Left lung (tissue), 10 donors: Measurements from ENCODE around the gene RBPMS2. TPM values are rescaled to one million over a fixed set of nuclear protein-coding genes. Genes with fewer than 3 reads are reported as not detected.

Experiments used
- ATAC-seq: fragments of 200-7000 bp; cut with Tn5 transposase; one replicate; pipeline ENCODE4 v1.9.1; 2020; ENCODE audit warnings: moderate library complexity
- DNase-seq, 4 donors: peaks; one replicate each; pipeline ENCODE4 v3.0.0-alpha.2; 2013 to 2020
- H3K27ac ChIP-seq, 2 donors: fragments of 200-600 bp; sonication (generic) in 1 of 2; one replicate each; pipeline versions ENCODE4 v1.5.0 to v1.8.0; 2020 to 2021
- H3K27me3 ChIP-seq, 2 donors: fragments of 200-600 bp; sonication (generic) in 1 of 2; one replicate each; pipeline versions ENCODE4 v1.5.0 to v1.8.0; 2020 to 2021
- H3K36me3 ChIP-seq, 2 donors: fragments of 200-600 bp; sonication (generic) in 1 of 2; one replicate each; pipeline versions ENCODE4 v1.5.0 to v1.8.0; 2020 to 2021
- H3K4me1 ChIP-seq, 2 donors: fragments of 200-600 bp; one replicate each; pipeline ENCODE4 v1.8.0; 2021
- H3K4me3 ChIP-seq, 2 donors: fragments of 200-600 bp; sonication (generic) in 1 of 2; one replicate each; pipeline versions ENCODE4 v1.5.0 to v1.8.0; 2020 to 2021; ENCODE audit warnings: mild to moderate bottlenecking in 1 of 2
- H3K9me3 ChIP-seq, 2 donors: fragments of 200-600 bp; sonication (generic) in 1 of 2; one replicate each; pipeline versions ENCODE4 v1.5.0 to v1.8.0; 2020 to 2021
- intact Hi-C, 2 donors: fragments of 100-400 bp; cut with DNase I; formaldehyde crosslinking; loops; one replicate each; pipeline versions ENCODE4 v1.11.2 to v1.14.2; 2022
- polyA plus RNA-seq, 6 donors: library from polyadenylated mRNA; unstranded; fragments of 120-200 nt; gene quantifications; one replicate each; pipeline ENCODE4 v1.2.1, GENCODE V29; 2013; ENCODE audit not compliant: insufficient read length in 6 of 6
- total RNA-seq, 2 donors: library from RNA; stranded (reverse); fragmentation: NEBNext Ultra II Directional; extraction: Animal tissue kit (Norgen Biotek cat#: 25700); gene quantifications; one replicate each; pipeline ENCODE4 v1.2.1, GENCODE V29; 2021
- TF ChIP-seq, protein P1 (sequence below), 2 donors: fragments of 200-600 bp; sonication (generic) in 1 of 2; IDR thresholded peaks; one replicate each; pipeline versions ENCODE4 v1.5.0 to v1.8.0; 2021; ENCODE audit warnings: antibody characterized with exemption in 2 of 2
- donor health status: DM: no; HTN: yes; CAD: no.
- donor health status: DM: no; HTN: no; CAD: no.

The RBPMS2 gene
- total and polyA plus RNA-seq, 8 donors, result 3.7 to 12.7 (median 6.8) TPM

DNA sequence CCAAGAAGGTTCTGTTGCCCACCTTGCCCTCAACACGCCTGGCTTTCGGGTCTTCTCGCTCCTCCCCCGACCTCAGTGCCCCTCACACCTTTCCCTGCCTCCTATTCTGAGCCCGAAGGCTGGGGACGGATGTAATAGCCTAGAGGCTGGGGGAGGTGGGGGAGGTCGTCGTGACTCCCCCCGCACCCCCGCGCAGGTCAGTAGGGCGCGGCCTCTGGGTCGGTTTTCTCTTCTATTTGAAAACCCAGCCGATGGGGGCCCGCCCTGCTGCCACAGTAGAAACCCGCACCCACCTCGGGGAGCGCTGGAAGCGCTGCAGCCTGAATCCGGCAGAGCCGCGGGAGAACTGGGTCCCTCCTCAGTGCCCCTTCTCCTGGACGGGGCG, 1.0 kb upstream of the RBPMS2 start:
- no peak overlapping the region for H3K27ac ChIP-seq
- ATAC-seq, result no peak
- intact Hi-C loops, result no loop called here

DNA sequence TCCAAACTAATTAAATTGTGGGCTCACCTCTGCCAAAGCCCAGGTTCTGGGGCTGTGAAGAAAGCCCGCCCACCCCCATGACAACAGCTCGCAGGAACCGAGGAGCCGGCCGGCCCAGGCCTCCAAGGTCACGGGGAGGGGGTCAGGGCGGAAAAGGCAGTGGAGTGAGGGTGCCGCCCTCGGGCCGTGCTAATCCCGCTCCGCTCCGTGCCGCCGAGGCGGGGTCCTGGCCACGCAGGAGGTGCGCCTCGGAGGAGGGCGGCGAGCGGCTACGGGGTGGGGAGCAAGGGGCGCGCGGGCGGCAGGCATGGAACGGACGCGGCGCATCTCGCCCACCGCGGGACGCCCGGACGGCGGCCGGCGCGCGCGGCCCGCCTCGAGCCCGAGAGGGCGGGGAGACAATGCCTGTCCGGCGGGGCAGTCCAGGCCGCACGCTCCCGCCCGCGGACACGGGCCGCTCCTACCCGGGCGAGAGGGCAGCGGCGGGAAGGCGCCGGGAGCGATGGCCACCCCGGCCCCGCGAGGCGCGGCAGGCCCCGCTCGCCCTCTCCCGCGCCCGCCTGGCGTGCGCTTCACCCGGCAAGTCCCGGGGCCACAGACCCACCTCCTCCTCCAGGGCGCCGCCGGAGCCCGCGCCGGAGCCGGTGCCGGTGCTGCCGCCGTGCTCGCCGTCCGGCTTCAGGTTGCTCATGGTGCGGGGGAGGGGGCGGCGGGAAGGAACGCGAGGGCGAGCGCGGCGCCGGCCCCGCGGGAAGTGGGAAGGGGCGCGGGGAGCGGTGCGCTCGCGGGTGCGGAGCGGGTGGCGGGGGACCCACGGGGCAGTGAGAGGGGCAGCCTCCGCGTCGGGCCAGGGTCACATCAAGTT, 528 bp downstream of the RBPMS2 start:
- ATAC-seq (peak; percentile 60), DNase-seq (peak in 3 of 4 donors; percentile 21 to 80 (median 28))
- peaks cover 0 to 55% of the 10 kb centered on the region in 2 donors for H3K27me3 ChIP-seq
- intact Hi-C loops, result no loop called here
- peaks cover 7 to 15% of the 10 kb centered on the region in 2 donors for H3K4me1 ChIP-seq
- H3K4me3 ChIP-seq, result peak overlapping the region; percentile 38 to 51
- no peaks in the 10 kb centered on the region for H3K36me3 ChIP-seq
- peak overlapping the region in 1 of 2 donors; percentile 33 for H3K27ac ChIP-seq
- TF ChIP-seq, protein P1, sequence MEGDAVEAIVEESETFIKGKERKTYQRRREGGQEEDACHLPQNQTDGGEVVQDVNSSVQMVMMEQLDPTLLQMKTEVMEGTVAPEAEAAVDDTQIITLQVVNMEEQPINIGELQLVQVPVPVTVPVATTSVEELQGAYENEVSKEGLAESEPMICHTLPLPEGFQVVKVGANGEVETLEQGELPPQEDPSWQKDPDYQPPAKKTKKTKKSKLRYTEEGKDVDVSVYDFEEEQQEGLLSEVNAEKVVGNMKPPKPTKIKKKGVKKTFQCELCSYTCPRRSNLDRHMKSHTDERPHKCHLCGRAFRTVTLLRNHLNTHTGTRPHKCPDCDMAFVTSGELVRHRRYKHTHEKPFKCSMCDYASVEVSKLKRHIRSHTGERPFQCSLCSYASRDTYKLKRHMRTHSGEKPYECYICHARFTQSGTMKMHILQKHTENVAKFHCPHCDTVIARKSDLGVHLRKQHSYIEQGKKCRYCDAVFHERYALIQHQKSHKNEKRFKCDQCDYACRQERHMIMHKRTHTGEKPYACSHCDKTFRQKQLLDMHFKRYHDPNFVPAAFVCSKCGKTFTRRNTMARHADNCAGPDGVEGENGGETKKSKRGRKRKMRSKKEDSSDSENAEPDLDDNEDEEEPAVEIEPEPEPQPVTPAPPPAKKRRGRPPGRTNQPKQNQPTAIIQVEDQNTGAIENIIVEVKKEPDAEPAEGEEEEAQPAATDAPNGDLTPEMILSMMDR (IDR thresholded peaks at IDR 0.05), result no peak
- H3K9me3 ChIP-seq, result no peaks in the 10 kb centered on the region

More for the DNA sequence above, 1.0 kb upstream of the RBPMS2 start:
- DNase-seq, result peak in 1 of 4 donors; percentile 65
- H3K4me3 ChIP-seq, result peak overlapping the region; percentile 41 to 51
- peaks cover 0 to 55% of the 10 kb centered on the region in 2 donors for H3K27me3 ChIP-seq
- H3K9me3 ChIP-seq, result no peaks in the 10 kb centered on the region
- TF ChIP-seq, protein P1 (IDR thresholded peaks at IDR 0.05), result no peak
- no peaks in the 10 kb centered on the region for H3K36me3 ChIP-seq
- H3K4me1 ChIP-seq, result peaks cover 7 to 15% of the 10 kb centered on the region in 2 donors

DNA sequence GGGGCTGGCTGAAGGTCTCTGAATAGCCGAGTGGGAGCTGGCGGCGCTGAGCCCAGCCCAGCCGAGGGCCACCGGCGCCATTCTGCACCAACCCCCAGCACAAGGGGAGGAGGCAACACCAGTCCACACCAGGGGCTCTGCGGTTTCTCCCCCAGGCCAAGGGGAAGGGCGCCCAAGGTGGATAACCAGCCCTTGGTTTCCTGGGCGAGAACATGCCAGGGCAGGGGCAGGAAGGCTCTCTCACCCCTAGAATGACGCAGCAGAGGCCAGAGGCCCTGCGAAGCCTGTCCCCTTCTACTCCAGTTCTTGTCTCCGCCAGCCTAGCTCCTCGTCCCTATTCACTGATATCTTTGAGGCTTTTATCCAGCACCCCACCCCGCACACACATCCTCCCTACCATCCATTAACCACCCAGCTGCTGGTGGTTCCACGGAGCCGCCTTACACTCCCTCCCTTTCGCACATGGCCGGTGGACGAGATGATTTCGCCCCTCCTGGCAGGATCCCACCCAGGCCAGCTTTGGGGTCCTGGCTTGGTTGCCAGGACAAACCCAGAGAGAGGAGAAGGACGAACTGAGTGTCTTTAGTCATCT, 1.3 kb downstream of the RBPMS2 start:
- DNase-seq (peak in 1 of 4 donors; percentile 53), ATAC-seq (no peak)
- Histone ChIP-seq H3K4me1 (peaks cover 7 to 15% of the 10 kb centered on the region in 2 donors), H3K9me3 (no peaks in the 10 kb centered on the region), H3K27me3 (peaks cover 0 to 55% of the 10 kb centered on the region in 2 donors), H3K27ac (no peak overlapping the region), H3K36me3 (no peaks in the 10 kb centered on the region), H3K4me3 (peak overlapping the region; percentile 38 to 51)
- intact Hi-C loops, result no loop called here
- TF ChIP-seq, protein P1 (IDR thresholded peaks at IDR 0.05), result no peak

DNA sequence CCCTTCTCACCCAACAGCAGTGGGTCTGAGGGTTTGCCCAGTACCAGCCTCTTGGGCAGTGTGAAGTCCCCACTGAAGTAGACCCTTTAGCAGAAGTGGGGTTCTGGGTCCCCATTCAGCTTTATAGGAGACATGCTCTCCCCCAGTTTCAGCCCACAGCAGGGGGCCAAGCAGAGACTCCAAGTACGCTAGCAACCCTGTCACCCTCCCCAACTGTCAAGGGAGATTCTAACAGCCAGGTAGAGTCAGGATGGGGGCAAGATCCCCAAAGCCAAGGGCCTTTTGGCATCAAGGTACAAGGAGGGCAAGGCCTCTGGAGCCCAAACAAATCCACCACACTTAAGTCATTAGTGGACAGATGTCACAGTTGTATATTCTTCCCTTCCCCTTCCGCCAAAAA, 1.8 kb downstream of the RBPMS2 start:
- peaks cover 0 to 55% of the 10 kb centered on the region in 2 donors for H3K27me3 ChIP-seq
- no peak overlapping the region for H3K27ac ChIP-seq
- peaks cover 7 to 15% of the 10 kb centered on the region in 2 donors for H3K4me1 ChIP-seq
- ATAC-seq, result no peak
- no peak overlapping the region for H3K4me3 ChIP-seq
- H3K9me3 ChIP-seq, result no peaks in the 10 kb centered on the region
- intact Hi-C loops, result no loop called here
- no peak for DNase-seq
- no peaks in the 10 kb centered on the region for H3K36me3 ChIP-seq
- TF ChIP-seq, protein P1 (IDR thresholded peaks at IDR 0.05), result no peak

DNA sequence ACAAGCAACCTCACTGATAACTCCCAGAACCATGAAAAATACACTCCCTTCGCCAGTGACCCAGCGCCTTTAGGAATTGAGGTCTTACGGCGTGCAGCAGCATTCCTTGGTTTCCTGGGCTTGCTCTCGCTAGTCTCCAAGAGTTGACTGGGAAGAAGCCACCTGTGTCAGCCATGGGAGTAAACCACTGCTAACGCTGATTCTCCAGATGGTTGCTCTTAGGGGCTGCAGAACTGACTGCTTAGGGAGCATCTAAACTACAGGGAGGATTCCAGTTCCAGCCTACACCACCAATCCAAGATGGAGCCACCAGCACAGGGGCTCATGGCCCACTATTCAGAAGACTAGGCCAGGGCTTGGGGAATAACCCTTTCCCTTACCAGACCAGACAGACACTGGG, 2.4 kb downstream of the RBPMS2 start:
- H3K36me3 ChIP-seq, result no peaks in the 10 kb centered on the region
- no peak overlapping the region for H3K27ac ChIP-seq
- H3K27me3 ChIP-seq, result peaks cover 0 to 55% of the 10 kb centered on the region in 2 donors
- intact Hi-C loops, result no loop called here
- H3K9me3 ChIP-seq, result no peaks in the 10 kb centered on the region
- TF ChIP-seq, protein P1 (IDR thresholded peaks at IDR 0.05), result no peak
- H3K4me3 ChIP-seq, result no peak overlapping the region
- no peak for DNase-seq
- peaks cover 7 to 15% of the 10 kb centered on the region in 2 donors for H3K4me1 ChIP-seq
- no peak for ATAC-seq
